ENCODE data around the gene SYT4. TPM values are rescaled to one million over a fixed set of nuclear protein-coding genes. Genes with fewer than 3 reads are reported as not detected.

The SYT4 gene
- total RNA-seq, 1 experiment from 2014 or later, result not detected

- ChIA-PET CTCF (interaction anchor here (1.1 kb wide), 1 partner anchor 1157 kb away, joined by 5 read pairs; no protein-coding TSS in a partner anchor), POLR2A (ENCODE audit: unreplicated experiment) (no interaction called here)
- Histone ChIP-seq H3K9me3 (ENCODE audit: low read length) (no peaks in the 10 kb centered on the region), H3K79me2 (ENCODE audit: low read length) (no peaks in the 10 kb centered on the region), H4K20me1 (ENCODE audit: low read length) (no peaks in the 10 kb centered on the region), H3F3A (ENCODE audit: low read length, unreplicated experiment) (no peaks in the 10 kb centered on the region), H3K9ac (ENCODE audit: low read length) (no peak overlapping the region), H3K27ac (ENCODE audit: low read length) (no peak overlapping the region), H3K4me1 (ENCODE audit: insufficient read depth, low read length) (no peaks in the 10 kb centered on the region), H2AFZ (ENCODE audit: low read length) (no peak overlapping the region), H3K4me2 (ENCODE audit: low read length) (no peak overlapping the region), H3K27me3 (ENCODE audit: low read length) (no peaks in the 10 kb centered on the region), H3K4me3 (ENCODE audit: low read length) (no peak overlapping the region), H3K9me2 (replicated peaks; ENCODE audit: low read length) (no peaks in the 10 kb centered on the region), H3K36me3 (ENCODE audit: low read depth, low read length) (no peaks in the 10 kb centered on the region)
- peak; percentile 39; the same call in 1 of the 2 replicates for TF ChIP-seq CTCF (conservative IDR thresholded peaks at IDR 0.05; ENCODE audit: low read depth, low read length)
- no peak for TF ChIP-seq EZH2phosphoT487 (IDR thresholded peaks at IDR 0.05; ENCODE audit: borderline replicate concordance, low read length)
- no peak for TF ChIP-seq EZH2 (IDR thresholded peaks at IDR 0.05; ENCODE audit: low read length, unreplicated experiment)
- no TSS peak for BruUV-seq (replicated peaks)
- peak; percentile 60 for DNase-seq
- intact Hi-C loops (cut with micrococcal nuclease), result loop anchor here (1.0 to 10.0 kb wide), 5 partner anchors 290 to 1220 kb away; no protein-coding TSS in a partner anchor
- no peak for ATAC-seq
These were observed 5.5 kb downstream of the SYT4 start for GRCh38 chr18:43271593-43272432.

GRCh38 chr18:43267818-43268217, 9.5 kb downstream of the SYT4 start:
- Histone ChIP-seq H3K4me1 (ENCODE audit: insufficient read depth, low read length) (no peaks in the 10 kb centered on the region), H4K20me1 (ENCODE audit: low read length) (no peaks in the 10 kb centered on the region), H3K9me2 (replicated peaks; ENCODE audit: low read length) (no peaks in the 10 kb centered on the region), H3K9ac (ENCODE audit: low read length) (no peak overlapping the region), H3K4me2 (ENCODE audit: low read length) (no peak overlapping the region), H3K27me3 (ENCODE audit: low read length) (no peaks in the 10 kb centered on the region), H3F3A (ENCODE audit: low read length, unreplicated experiment) (no peaks in the 10 kb centered on the region), H3K27ac (ENCODE audit: low read length) (no peak overlapping the region), H3K36me3 (ENCODE audit: low read depth, low read length) (no peaks in the 10 kb centered on the region), H3K79me2 (ENCODE audit: low read length) (no peaks in the 10 kb centered on the region), H2AFZ (ENCODE audit: low read length) (no peak overlapping the region), H3K9me3 (ENCODE audit: low read length) (no peaks in the 10 kb centered on the region), H3K4me3 (ENCODE audit: low read length) (no peak overlapping the region)
- TF ChIP-seq CTCF (conservative IDR thresholded peaks at IDR 0.05; ENCODE audit: low read depth, low read length) (no peak), EZH2phosphoT487 (IDR thresholded peaks at IDR 0.05; ENCODE audit: borderline replicate concordance, low read length) (no peak), EZH2 (IDR thresholded peaks at IDR 0.05; ENCODE audit: low read length, unreplicated experiment) (no peak)
- ATAC-seq (no peak), DNase-seq (no peak)
- ChIA-PET POLR2A (ENCODE audit: unreplicated experiment) (no interaction called here), CTCF (no interaction called here)
- intact Hi-C loops (cut with micrococcal nuclease), result no loop called here
- no TSS peak for BruUV-seq (replicated peaks)

- no peaks in the 10 kb centered on the region for H3F3A ChIP-seq (ENCODE audit: low read length, unreplicated experiment)
- no peaks in the 10 kb centered on the region for H3K9me2 ChIP-seq (replicated peaks; ENCODE audit: low read length)
- no peaks in the 10 kb centered on the region for H3K9me3 ChIP-seq (ENCODE audit: low read length)
- ATAC-seq, result no peak
- no peak overlapping the region for H3K27ac ChIP-seq (ENCODE audit: low read length)
- H3K79me2 ChIP-seq (ENCODE audit: low read length), result no peaks in the 10 kb centered on the region
- no peaks in the 10 kb centered on the region for H4K20me1 ChIP-seq (ENCODE audit: low read length)
- no peaks in the 10 kb centered on the region for H3K27me3 ChIP-seq (ENCODE audit: low read length)
- H3K4me1 ChIP-seq (ENCODE audit: insufficient read depth, low read length), result no peaks in the 10 kb centered on the region
- H3K4me2 ChIP-seq (ENCODE audit: low read length), result no peak overlapping the region
- no TSS peak for BruUV-seq (replicated peaks)
- TF ChIP-seq CTCF (conservative IDR thresholded peaks at IDR 0.05; ENCODE audit: low read depth, low read length) (no peak), EZH2 (IDR thresholded peaks at IDR 0.05; ENCODE audit: low read length, unreplicated experiment) (no peak), EZH2phosphoT487 (IDR thresholded peaks at IDR 0.05; ENCODE audit: borderline replicate concordance, low read length) (no peak)
- H3K36me3 ChIP-seq (ENCODE audit: low read depth, low read length), result no peaks in the 10 kb centered on the region
- no peak overlapping the region for H3K9ac ChIP-seq (ENCODE audit: low read length)
- ChIA-PET CTCF (no interaction called here), POLR2A (ENCODE audit: unreplicated experiment) (no interaction called here)
- no peak overlapping the region for H3K4me3 ChIP-seq (ENCODE audit: low read length)
- DNase-seq, result no peak
- intact Hi-C loops (cut with micrococcal nuclease), result no loop called here
- no peak overlapping the region for H2AFZ ChIP-seq (ENCODE audit: low read length)
These were observed 11.8 kb downstream of the SYT4 start for GRCh38 chr18:43265465-43265864.
